ENCODE results near the gene RC3H1.

The RC3H1 gene

DNA sequence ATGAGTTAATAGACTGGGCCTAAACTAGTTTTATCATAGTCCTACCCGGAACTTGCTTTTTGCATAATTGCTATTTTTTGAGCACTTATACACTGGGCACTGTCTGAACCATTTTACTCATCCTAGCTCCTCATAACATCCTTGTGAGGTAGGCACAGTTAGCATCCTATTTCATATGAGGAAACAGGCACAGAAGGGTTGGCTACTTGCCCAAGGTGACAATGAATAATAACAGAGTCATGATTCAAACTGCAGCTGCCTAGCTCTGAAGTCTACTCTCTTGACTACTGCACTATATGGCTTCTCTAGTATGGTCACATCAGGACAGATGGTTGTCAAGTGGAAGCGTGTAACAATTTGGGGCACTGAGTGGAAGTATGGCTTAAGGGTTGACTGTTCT is 18.2 kb upstream of the RC3H1 start:
- no peak overlapping the region for H3K9ac ChIP-seq (ENCODE audit: low read length)
- no peaks in the 10 kb centered on the region for H3K9me2 ChIP-seq (replicated peaks; ENCODE audit: insufficient read depth, low read length)
- TF ChIP-seq EZH2phosphoT487 (IDR thresholded peaks at IDR 0.05; ENCODE audit: low read length) (no peak), EZH2 (optimal IDR thresholded peaks at IDR 0.05; ENCODE audit: low read depth, low read length) (no peak), CTCF (IDR thresholded peaks at IDR 0.05; ENCODE audit: low read length) (no peak)
- H3K9me3 ChIP-seq (replicated peaks; ENCODE audit: insufficient read depth, low read length): no peaks in the 10 kb centered on the region
- DNase-seq: no peak
- no peaks in the 10 kb centered on the region; the same call in 1 of the 2 replicates for H3F3A ChIP-seq (ENCODE audit: insufficient read depth, low read length)
- no peak overlapping the region for H3K4me2 ChIP-seq (ENCODE audit: low read depth, low read length)
- H3K4me1 ChIP-seq (ENCODE audit: low read length): no peaks in the 10 kb centered on the region
- no peak overlapping the region for H3K27ac ChIP-seq (ENCODE audit: low read length)
- H2AFZ ChIP-seq (ENCODE audit: low read length): no peak overlapping the region
- no peaks in the 10 kb centered on the region for H3K36me3 ChIP-seq (replicated peaks; ENCODE audit: insufficient read depth, low read length)
- no peaks in the 10 kb centered on the region for H4K20me1 ChIP-seq (ENCODE audit: insufficient read depth, low read length)
- H3K4me3 ChIP-seq (ENCODE audit: low read length): no peak overlapping the region
- H3K27me3 ChIP-seq (replicated peaks; ENCODE audit: insufficient read depth, low read length): no peaks in the 10 kb centered on the region
- no peaks in the 10 kb centered on the region for H3K79me2 ChIP-seq (ENCODE audit: low read length)

- no peaks in the 10 kb centered on the region for H4K20me1 ChIP-seq (ENCODE audit: insufficient read depth, low read length)
- H3K27me3 ChIP-seq (replicated peaks; ENCODE audit: insufficient read depth, low read length): no peaks in the 10 kb centered on the region
- H3K4me2 ChIP-seq (ENCODE audit: low read depth, low read length): no peak overlapping the region
- no peak overlapping the region for H3K4me3 ChIP-seq (ENCODE audit: low read length)
- DNase-seq: no peak
- no peaks in the 10 kb centered on the region for H3K9me3 ChIP-seq (replicated peaks; ENCODE audit: insufficient read depth, low read length)
- H3K9ac ChIP-seq (ENCODE audit: low read length): no peak overlapping the region
- H2AFZ ChIP-seq (ENCODE audit: low read length): no peak overlapping the region
- H3K4me1 ChIP-seq (ENCODE audit: low read length): no peaks in the 10 kb centered on the region
- H3K79me2 ChIP-seq (ENCODE audit: low read length): no peaks in the 10 kb centered on the region
- no peaks in the 10 kb centered on the region for H3K36me3 ChIP-seq (replicated peaks; ENCODE audit: insufficient read depth, low read length)
- no peak overlapping the region for H3K27ac ChIP-seq (ENCODE audit: low read length)
- TF ChIP-seq EZH2 (optimal IDR thresholded peaks at IDR 0.05; ENCODE audit: low read depth, low read length): no peak
- TF ChIP-seq CTCF (IDR thresholded peaks at IDR 0.05; ENCODE audit: low read length): no peak
- TF ChIP-seq EZH2phosphoT487 (IDR thresholded peaks at IDR 0.05; ENCODE audit: low read length): no peak
- no peaks in the 10 kb centered on the region for H3K9me2 ChIP-seq (replicated peaks; ENCODE audit: insufficient read depth, low read length)
- no peaks in the 10 kb centered on the region for H3F3A ChIP-seq (ENCODE audit: insufficient read depth, low read length)
Observed at GRCh38 chr1:174039027-174039426, 16.9 kb upstream of the RC3H1 start.

- H3K27me3 ChIP-seq (replicated peaks; ENCODE audit: insufficient read depth, low read length): no peaks in the 10 kb centered on the region
- TF ChIP-seq EZH2 (optimal IDR thresholded peaks at IDR 0.05; ENCODE audit: low read depth, low read length) (no peak), EZH2phosphoT487 (IDR thresholded peaks at IDR 0.05; ENCODE audit: low read length) (no peak), CTCF (IDR thresholded peaks at IDR 0.05; ENCODE audit: low read length) (no peak)
- H3K27ac ChIP-seq (ENCODE audit: low read length): no peak overlapping the region
- no peaks in the 10 kb centered on the region for H3K9me3 ChIP-seq (replicated peaks; ENCODE audit: insufficient read depth, low read length)
- no peak overlapping the region for H3K4me3 ChIP-seq (ENCODE audit: low read length)
- no peak for DNase-seq
- H3F3A ChIP-seq (ENCODE audit: insufficient read depth, low read length): no peaks in the 10 kb centered on the region
- no peaks in the 10 kb centered on the region for H4K20me1 ChIP-seq (ENCODE audit: insufficient read depth, low read length)
- no peaks in the 10 kb centered on the region for H3K9me2 ChIP-seq (replicated peaks; ENCODE audit: insufficient read depth, low read length)
- H3K36me3 ChIP-seq (replicated peaks; ENCODE audit: insufficient read depth, low read length): no peaks in the 10 kb centered on the region
- no peak overlapping the region for H2AFZ ChIP-seq (ENCODE audit: low read length)
- H3K79me2 ChIP-seq (ENCODE audit: low read length): no peaks in the 10 kb centered on the region
- H3K4me2 ChIP-seq (ENCODE audit: low read depth, low read length): no peak overlapping the region
- H3K9ac ChIP-seq (ENCODE audit: low read length): no peak overlapping the region
- no peaks in the 10 kb centered on the region for H3K4me1 ChIP-seq (ENCODE audit: low read length)
Observed at GRCh38 chr1:174036798-174037197, 14.6 kb upstream of the RC3H1 start.

Measured in MM.1S (cell line).